Coronary artery (tissue), 2 donors: Measurements from ENCODE around the gene LMO2.
A peak's percentile ranks its signal among the peaks of the same experiment; 100 is the strongest.

Experiments used
- DNase-seq: peaks from one replicate; pipeline ENCODE4 v3.0.0-alpha.2; 2017; ENCODE audit warnings: low spot score
- H3K27ac ChIP-seq, 2 donors: fragments of 200-600 bp; sonication (generic); one replicate each; pipeline ENCODE4 v1.5.1; 2016 to 2019
- H3K4me3 ChIP-seq: fragments of 200-600 bp; sonication (generic); 2 replicates; pipeline ENCODE4 v1.5.1; 2016; ENCODE audit warnings: mild to moderate bottlenecking, moderate library complexity
- TF ChIP-seq, protein P1 (sequence below): fragments of 200-600 bp; sonication (generic); IDR thresholded peaks from one replicate; pipeline ENCODE4 v1.5.1; 2019; ENCODE audit warnings: antibody characterized with exemption

LMO2 gene

DNA sequence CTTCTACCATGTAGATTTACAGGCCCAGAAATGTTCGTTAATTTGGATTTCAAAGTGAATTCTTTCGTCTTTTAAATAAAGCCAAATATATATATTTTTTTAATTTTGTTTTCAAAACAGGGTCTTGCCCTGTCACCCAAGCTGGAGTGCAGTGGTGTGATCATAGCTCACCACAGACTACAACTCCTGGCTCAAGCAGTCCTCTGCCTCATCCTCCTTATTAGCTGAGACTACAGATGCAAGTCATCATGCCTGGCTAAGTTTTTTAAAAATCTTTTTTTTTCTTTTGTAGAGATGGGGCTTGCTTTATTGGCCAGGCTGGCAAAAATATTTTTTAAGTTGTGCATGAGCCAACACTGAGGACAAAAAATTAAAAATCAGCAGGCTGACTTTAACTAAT is 5.0 kb upstream of the LMO2 start:
- Histone ChIP-seq H3K4me3 (no peak overlapping the region), H3K27ac (peak overlapping the region in 1 of 2 donors; percentile 38)
- TF ChIP-seq, protein P1, sequence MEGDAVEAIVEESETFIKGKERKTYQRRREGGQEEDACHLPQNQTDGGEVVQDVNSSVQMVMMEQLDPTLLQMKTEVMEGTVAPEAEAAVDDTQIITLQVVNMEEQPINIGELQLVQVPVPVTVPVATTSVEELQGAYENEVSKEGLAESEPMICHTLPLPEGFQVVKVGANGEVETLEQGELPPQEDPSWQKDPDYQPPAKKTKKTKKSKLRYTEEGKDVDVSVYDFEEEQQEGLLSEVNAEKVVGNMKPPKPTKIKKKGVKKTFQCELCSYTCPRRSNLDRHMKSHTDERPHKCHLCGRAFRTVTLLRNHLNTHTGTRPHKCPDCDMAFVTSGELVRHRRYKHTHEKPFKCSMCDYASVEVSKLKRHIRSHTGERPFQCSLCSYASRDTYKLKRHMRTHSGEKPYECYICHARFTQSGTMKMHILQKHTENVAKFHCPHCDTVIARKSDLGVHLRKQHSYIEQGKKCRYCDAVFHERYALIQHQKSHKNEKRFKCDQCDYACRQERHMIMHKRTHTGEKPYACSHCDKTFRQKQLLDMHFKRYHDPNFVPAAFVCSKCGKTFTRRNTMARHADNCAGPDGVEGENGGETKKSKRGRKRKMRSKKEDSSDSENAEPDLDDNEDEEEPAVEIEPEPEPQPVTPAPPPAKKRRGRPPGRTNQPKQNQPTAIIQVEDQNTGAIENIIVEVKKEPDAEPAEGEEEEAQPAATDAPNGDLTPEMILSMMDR: no peak
- no peak for DNase-seq

DNA sequence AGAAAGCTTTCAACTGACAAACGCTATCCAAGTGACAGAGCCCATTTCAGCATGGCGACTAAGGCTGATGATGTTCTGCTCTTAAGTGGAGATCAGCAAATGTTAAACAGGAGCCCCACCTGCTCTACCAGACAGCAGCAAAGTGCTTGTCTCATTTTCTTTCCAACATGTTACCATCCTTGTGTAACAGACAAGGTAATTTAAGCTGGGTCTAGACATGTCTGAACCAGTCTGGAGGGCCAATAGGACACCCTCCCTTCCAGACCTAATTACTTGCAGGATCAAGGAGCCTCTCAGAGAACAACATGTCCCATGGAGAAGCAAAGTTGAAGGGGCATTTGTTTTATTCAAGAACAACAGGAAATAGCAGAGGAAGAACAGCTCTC is 3.9 kb upstream of the LMO2 start:
- no peak overlapping the region for H3K27ac ChIP-seq
- DNase-seq: no peak

DNA sequence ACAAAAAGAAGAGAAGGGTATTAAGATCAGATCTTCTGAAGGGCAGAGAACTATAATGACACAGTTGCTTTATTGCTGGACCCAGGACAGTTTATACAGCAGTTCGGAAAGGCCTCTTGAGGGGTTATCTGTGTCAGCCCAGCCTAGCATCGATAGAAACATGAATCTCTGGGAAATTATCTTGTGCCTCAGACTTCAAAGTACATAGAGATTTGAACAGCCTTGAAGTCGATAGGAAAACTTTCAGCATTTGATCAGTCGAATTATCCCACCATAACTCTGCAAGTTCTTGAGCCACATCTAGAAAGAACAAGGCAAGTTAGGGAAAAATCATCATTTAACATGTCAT is 2.5 kb upstream of the LMO2 start:
- TF ChIP-seq, protein P1: no peak
- Histone ChIP-seq H3K27ac (peak overlapping the region; percentile 3 to 56), H3K4me3 (no peak overlapping the region)

More for the DNA sequence above, 3.9 kb upstream of the LMO2 start:
- H3K4me3 ChIP-seq: no peak overlapping the region
- TF ChIP-seq, protein P1: no peak

DNA sequence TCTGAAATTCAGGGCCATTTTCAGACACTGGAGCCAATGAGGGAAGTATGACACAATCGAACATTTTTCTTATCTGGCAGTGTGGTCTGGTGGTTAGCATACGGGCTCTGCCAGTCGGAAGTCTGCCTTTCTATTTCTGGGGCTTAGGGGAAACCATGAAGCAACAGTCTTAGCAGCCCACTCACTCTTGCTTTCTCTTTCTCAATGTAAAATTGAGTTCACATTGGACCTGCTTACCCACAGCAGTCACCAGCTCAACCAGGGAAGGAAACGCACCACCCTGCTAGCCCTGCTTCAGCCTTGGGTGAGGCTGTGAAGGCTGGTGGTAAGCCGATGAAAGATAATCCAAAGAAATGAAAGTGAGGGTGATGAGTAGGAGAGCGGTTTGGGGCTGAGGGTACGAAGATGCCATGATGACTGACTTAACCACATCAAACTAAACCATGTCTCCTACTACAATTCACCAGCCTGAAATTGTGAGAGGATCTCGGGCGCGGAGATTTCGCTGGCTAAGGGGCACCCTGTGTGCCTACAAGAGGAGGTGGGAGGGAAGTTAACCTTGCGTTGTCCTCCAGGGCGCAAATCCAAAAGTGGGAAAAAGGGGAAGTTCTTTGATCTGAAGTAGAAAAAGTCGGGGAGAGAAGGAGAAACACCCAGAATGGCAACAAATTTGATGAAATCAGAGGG is 2.0 kb upstream of the LMO2 start:
- TF ChIP-seq, protein P1: no peak
- peak overlapping the region; percentile 3 to 56 for H3K27ac ChIP-seq
- H3K4me3 ChIP-seq: peak overlapping the region; percentile 39
- no peak for DNase-seq

More for the DNA sequence above, 2.5 kb upstream of the LMO2 start:
- DNase-seq: no peak

DNA sequence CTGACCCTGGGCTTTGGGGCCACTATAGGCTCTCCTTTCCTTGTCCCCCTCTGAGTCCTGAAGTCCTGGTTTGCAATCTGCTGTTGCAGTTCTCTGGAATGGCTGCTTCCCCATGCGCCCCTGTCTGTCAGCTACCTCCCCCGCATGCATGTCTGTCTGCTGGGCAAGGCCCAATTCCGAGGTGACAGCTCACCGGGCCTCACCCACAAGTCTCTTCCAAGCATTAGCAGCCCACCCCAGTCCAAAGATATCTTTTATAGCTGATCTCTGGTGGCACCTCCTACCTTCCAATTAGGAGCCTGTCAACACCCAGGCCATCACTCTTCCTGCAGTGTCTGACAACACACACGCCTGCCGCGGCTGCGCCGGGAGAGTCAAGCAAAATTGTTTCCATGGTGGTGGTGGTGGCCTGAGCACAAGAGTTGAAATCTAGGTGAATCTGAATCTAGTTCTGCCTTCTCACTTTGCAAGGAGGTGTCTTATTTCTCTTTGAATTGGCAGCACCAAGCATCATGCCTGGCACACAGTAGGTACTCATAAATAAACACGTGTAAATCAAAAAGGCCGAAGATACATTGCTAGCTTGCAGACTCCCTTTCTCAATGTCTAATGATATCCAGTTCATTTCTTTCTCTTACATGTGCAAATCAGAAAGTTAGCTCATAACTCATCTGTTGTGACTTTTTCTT is 1.2 kb upstream of the LMO2 start:
- no peak overlapping the region for H3K27ac ChIP-seq
- DNase-seq: no peak
- TF ChIP-seq, protein P1: no peak
- H3K4me3 ChIP-seq: no peak overlapping the region

DNA sequence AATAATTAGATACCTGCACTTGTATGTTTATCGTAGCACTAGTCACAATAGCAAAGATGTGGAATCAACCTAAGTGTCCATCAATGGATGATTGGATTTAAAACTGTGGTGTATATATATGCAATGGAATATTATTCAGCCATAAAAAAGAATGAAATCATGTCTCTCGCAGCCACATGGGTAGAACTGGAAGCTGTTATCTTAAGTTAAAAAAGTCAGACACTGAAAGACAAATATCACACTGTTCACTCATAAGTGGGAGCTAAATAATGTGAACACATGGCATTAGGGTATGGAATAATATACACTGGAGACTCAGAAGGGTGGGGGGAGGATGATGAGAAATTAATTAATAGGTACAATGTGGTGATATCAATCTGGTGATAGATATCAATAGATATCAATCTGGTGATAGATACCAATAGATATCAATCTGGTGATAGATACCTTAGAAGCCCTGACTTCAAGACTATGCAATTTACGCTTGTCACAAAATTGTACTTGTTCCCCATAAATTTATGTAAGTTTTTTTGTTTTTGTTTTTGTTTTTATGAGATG is 2.0 kb downstream of the LMO2 start:
- H3K27ac ChIP-seq: no peak overlapping the region
- no peak overlapping the region for H3K4me3 ChIP-seq
- DNase-seq: no peak
- TF ChIP-seq, protein P1: no peak

DNA sequence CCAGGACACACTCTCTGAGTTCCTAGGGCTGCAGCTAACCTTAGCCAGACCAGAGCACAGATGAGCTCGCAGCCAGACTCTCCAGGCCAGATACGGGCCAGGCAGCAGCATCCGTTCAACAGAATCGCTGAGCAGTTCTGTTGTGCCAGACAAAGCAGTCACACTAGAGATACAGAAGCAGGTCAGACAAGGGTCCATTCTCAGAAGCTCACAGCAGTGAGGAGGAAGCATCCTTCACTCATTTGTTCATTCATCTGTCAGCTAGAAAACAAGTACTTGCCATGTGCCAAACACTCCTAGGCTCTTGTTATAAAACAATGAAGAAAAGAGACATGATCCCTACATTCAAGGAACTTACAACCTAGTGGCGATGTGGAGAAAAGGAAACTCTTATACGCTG is 2.6 kb downstream of the LMO2 start:
- TF ChIP-seq, protein P1: no peak
- Histone ChIP-seq H3K27ac (no peak overlapping the region), H3K4me3 (no peak overlapping the region)
- no peak for DNase-seq
